GM12801 (cell line): ENCODE measurements around the gene USP26.

Experiments used
- TF ChIP-seq, protein P1 (sequence below): IDR thresholded peaks from one replicate; pipeline ENCODE4 v1.5.1; 2011; ENCODE audit warnings: control low read depth; ENCODE audit not compliant: insufficient read length; ENCODE audit errors: extremely low read depth

Gene USP26

DNA sequence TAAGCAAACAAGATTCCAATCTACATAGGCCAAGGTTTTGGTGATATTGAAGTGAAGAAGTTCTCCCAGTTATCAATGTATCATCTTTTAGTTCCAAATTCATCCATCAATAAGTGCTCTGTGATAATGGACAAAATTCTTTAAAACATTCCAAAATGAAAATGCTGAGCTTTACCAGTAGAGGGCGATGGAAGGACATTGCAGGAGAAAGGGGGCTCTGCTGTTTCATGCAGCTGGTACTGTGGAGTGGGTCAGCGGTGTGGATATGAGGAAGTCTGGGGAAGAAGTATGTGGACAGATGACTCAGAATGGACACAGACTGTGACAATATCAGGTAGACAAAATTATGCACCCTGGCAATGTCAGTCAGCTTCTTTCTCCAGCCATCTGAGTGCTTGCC lies 91.9 kb downstream of the USP26 start:
- TF ChIP-seq, protein P1, sequence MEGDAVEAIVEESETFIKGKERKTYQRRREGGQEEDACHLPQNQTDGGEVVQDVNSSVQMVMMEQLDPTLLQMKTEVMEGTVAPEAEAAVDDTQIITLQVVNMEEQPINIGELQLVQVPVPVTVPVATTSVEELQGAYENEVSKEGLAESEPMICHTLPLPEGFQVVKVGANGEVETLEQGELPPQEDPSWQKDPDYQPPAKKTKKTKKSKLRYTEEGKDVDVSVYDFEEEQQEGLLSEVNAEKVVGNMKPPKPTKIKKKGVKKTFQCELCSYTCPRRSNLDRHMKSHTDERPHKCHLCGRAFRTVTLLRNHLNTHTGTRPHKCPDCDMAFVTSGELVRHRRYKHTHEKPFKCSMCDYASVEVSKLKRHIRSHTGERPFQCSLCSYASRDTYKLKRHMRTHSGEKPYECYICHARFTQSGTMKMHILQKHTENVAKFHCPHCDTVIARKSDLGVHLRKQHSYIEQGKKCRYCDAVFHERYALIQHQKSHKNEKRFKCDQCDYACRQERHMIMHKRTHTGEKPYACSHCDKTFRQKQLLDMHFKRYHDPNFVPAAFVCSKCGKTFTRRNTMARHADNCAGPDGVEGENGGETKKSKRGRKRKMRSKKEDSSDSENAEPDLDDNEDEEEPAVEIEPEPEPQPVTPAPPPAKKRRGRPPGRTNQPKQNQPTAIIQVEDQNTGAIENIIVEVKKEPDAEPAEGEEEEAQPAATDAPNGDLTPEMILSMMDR = no peak

GRCh38 chrX:132999209-132999608 lies 97.7 kb downstream of the USP26 start:
- TF ChIP-seq, protein P1 = no peak

DNA sequence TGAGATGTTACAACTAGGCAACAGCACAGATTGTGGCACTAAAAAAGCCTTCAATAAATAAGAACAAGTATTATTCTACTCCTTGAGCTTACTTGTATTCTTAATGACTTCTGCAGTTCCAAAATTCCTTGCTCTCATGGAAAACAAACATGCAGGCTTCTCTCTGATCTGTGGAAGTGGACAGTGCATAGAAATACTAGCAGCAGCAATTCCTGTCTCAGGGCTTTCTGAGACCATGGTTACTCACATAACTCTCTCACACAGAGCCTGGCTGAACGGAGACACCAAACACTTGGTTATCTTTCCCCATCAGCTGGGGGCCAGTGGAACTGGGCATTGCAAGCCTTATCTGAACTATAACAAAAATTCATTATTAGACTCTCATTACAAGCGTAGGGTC lies 106.1 kb downstream of the USP26 start:
- TF ChIP-seq, protein P1 = no peak

GRCh38 chrX:132986556-132986955 lies 110.4 kb downstream of the USP26 start:
- TF ChIP-seq, protein P1 = no peak

- TF ChIP-seq, protein P1 = no peak
Measured at GRCh38 chrX:132984058-132984650, 112.8 kb downstream of the USP26 start.

GRCh38 chrX:132983496-132983895 lies 113.4 kb downstream of the USP26 start:
- TF ChIP-seq, protein P1 = no peak
